GM19240 (cell line): ENCODE measurements around the gene RNF17.
A peak's percentile ranks its signal among the peaks of the same experiment; 100 is the strongest.
"Not testable (repeated sequence)": the region's sequence is repeated elsewhere in the genome, so short reads cannot be mapped to it uniquely, and the experiment has no call there.

Source experiments
- DNase-seq: peaks from one replicate; pipeline ENCODE4 v3.0.0; 2011; ENCODE audit warnings: low spot score; ENCODE audit not compliant: insufficient read length

Gene RNF17

GRCh38 chr13:24763596-24764275, at the start of gene RNF17:
Gene RNF17 (plus strand): TSS chr13:24764169. CDS start chr13:24764204, 35 bp downstream.
- DNase-seq = no peak

- no peak for DNase-seq
These were observed 48.0 kb upstream of the RNF17 start for GRCh38 chr13:24716011-24716410.

GRCh38 chr13:24716446-24716845, 47.5 kb upstream of the RNF17 start:
- no peak for DNase-seq

DNA sequence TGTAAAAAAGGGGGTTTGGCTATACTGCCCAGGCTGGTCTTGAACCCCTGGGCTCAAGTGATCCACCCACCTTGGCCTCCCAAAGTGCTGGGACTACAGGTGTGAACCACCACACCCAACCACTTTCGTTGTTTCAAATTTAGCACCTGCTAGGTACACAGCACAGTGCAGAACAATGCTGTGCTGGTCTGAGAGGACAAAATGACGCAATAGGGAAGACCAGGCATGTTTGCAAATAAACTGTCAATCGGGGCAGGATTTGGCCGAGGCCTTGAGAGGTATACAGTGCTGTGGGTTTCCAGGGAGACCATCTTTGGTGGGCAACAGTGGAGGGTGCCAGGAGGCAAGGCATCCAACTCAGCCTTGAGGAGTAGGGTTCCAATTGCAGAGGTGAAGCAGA, 46.8 kb upstream of the RNF17 start:
- DNase-seq = no peak

DNA sequence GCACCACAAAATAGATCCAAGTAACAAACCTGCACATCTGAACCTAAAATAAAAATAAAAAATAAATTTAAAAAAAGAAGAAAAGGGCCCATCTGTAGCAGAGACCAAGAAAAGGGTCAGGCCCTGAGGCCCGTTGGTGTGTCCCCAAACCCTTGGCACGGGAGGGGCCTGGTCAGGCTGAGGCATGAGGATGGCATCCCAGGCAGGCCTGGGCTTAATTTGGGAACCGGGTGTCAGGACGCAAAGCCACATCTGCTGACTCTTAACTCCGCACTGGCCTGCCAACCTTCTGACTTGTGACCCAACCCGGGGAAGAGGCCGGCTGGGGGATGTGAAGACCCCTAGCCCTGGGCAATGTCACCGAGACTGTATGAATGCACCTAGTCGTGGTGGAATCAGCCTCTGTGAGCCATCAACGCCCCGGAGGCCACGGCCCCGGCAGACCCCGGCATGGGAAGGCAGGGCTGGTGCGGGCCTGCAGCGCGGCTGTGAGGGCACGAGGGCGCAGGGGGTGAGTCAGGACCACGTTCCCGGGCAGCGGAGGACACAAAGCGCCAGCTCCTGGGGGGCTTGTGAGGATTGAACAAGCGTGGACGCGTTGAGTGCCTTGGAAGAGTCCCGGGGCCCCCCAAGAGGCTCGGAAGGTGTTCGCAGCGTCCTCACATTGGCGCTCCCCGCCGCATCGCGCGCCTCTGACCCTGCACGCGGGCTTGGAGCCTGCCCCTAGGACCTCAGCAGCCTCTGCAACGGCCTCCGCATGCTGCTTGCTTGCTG, 45.6 kb upstream of the RNF17 start:
- no peak for DNase-seq

DNA sequence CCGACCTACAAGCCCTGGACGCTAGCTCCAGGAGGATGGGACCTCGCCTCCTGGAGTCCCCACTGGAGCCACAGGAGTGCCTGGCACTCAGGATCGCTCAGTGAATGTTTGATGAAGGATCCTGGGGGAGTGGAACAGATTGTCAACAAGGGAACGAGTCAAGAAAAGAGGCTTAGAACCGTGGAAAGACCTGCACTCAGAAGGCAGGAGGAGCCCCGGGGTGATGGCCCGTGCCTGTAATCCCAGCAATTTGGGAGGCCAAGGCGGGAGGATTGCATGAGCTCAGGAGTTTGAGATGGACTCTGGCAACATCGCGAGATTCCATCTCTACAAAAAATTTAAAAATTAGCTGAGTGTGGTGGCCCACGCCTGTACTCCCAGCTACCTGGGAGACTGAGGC, 44.8 kb upstream of the RNF17 start:
- DNase-seq = no peak

DNA sequence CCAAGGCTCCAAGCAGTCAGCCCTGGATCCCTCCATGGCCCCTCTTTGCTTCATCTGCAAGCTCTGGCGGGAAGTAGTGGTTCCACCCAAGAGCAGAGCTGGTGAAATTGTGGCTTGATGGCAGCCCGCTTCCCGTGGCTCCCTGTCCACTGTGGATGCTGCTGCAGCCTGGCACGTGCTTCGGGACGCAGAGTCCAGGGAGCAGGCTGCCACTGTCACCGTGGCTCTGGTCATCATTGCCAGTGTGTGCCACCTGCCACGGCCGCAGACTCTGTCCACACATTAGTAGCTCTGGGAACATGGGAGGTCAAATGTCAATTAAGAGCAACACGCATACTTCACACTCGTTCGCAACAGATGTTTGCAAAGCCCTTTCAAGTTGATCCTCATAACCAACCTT, 40.8 kb upstream of the RNF17 start:
- no peak for DNase-seq

DNA sequence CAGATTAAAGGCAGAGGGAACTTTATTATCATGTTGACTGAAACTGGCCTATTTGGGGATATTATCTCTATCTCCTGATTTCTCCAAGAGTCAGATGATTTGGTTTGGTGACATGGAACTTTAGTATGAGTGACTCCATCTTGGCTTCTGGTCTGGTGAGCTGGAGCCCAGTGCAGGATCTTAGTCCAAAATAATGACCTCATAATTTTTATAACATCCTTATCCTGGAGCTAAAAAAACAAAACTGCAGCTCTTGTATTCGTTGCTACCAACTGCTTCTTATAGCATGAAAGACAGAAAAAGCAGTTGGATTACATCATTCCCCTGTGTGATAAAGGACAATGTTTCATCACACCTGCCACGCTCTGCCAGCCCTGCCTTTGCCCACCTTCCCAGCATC, 39.3 kb upstream of the RNF17 start:
- no peak for DNase-seq

GRCh38 chr13:24725379-24725778, 38.6 kb upstream of the RNF17 start:
- no peak for DNase-seq

GRCh38 chr13:24727731-24728601, 36.0 kb upstream of the RNF17 start:
- DNase-seq = peak; percentile 65

DNA sequence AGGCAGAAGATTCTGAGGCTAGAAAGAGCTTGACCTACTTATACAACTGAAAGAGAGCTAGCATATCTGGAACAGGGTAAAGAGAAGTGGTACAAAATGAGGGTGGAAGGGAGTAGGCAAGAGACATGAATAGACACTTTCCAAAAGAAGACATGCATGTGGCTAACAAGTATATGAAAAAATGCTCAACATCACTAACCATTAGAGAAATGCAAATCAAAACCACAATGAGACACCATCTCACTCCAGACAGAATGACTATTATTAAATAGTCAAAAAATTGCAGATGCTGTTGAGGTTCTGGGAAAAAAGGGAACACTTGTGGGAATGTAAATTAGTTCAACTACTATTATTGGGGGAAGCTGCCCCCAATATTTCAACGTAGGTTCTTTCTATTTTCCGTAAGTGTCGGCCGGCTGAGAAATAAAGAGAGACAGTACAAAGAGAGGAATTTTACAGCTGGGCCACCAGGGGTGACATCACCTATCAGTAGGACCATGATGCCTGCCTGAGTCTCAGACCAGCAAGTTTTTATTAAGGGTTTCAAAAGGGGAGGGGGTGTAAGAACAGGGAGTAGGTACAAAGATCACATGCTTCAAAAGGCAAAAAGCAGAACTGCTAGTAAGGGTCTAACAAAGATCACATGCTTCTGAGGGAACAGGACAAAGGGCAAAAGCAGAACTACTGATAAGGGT, 32.9 kb upstream of the RNF17 start:
- not testable (repeated sequence) for DNase-seq

GRCh38 chr13:24734950-24735349, 29.0 kb upstream of the RNF17 start:
- DNase-seq = no peak

- no peak for DNase-seq
These were observed 26.9 kb upstream of the RNF17 start for GRCh38 chr13:24737042-24737441.

GRCh38 chr13:24738366-24738847, 25.6 kb upstream of the RNF17 start:
- DNase-seq = no peak

DNA sequence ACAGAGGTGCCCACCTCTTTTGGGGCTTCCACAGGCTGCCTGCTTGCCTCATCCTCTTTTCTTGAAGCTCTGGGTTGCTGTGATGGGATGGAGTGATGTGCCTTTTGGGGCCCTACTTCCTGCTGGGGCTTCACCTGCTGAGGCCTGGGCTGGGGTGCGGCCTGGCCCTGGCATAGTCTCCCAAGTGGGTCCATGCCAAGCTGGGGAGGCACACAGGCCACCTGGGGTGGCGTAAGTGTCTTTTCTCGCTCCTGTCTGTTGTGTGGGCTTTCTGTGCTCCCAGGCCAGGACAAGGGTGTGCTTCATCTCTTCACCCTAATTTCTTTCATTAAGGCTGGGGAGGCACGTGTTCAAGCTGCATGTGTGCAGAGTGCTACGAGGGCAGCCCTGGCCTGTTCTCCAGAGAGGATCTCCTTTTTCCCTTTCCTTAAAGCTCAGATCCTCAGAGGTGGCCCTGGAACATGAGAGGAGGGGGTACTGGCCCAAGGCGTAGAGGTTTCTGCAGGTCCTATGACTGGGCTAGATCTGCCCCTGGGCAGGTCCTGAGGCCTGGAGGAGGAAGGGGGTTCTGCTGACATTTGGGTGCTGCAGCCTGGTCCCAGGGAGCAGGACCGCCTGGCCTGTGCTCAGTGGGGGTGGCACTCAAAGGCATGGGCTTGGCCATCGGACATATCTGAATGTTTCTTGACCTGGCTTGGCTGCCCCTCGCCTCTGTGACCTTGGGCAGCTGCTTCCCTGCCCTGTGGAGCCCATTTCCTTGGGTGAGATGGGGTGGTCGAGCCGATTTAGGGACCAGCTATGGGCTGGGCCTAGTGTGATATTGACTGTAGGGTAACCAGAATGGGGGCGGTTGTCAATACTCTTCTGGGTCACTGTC, 23.7 kb upstream of the RNF17 start:
- no peak for DNase-seq

DNA sequence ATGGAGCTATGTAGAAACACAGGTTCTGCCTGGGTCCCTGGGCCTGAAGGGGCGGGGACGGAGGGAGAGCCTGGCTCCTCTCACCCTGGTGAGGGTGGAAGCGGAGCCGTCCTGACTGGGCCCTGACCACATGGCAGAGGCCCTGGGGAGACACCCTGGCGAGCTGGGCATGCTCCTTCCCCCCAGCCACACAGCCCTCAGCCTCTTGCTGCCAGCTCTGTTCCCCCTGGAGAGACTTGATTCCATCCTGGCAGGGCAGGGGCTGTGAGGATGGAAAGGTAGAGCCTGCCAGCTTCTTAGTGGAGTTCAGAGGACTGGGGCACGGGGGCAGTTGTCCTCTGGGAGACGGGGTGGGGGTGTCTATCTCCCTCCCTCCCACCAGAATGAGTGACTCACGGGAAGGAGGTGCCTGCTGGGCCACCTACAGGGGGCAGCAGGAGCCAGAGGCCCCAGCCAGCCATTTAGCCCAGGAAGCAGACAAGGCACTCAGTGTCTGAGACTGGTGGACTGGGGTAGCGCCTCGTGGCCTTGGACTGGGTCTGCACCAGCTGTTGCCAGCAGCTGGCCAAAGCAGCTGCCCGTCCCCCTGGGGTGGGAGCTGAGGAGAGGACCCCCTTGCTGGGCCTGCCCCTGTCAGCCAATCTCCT, 22.8 kb upstream of the RNF17 start:
- no peak for DNase-seq

GRCh38 chr13:24741791-24742190, 22.2 kb upstream of the RNF17 start:
- DNase-seq = no peak

GRCh38 chr13:24742294-24742693, 21.7 kb upstream of the RNF17 start:
- no peak for DNase-seq

GRCh38 chr13:24742977-24743376, 21.0 kb upstream of the RNF17 start:
- DNase-seq = no peak

DNA sequence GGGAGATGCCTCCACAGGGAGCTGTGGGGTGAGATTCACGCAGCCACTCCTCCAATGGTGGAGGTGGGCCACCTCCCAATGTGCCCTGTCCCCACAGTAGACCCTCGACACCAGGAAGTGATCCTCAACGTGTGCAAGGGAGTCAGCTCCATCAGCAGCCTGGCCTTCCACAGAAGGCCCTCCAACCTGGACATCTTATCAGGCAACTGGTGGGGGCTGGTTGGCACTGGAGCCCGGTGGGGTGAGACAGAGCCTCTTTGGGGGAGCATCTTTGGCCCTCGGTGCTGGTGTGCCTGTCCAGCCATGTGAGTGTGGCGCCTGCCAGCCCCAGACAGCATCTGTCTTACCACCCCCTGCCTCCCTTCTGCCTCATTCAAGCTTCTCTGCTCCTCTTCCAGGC, 19.7 kb upstream of the RNF17 start:
- DNase-seq = no peak
